Right lobe of liver (tissue), 6 donors: ENCODE measurements around the gene ATP6V0B. TPM values are rescaled to one million over a fixed set of nuclear protein-coding genes. Genes with fewer than 3 reads are reported as not detected.

Experiments used
- ATAC-seq, 4 donors: fragments of 200-7000 bp; cut with Tn5 transposase; one replicate each; pipeline ENCODE4 v1.9.1; 2020; ENCODE audit warnings: mild to moderate bottlenecking in 4 of 4, moderate library complexity in 4 of 4
- DNase-seq, 3 donors: peaks; one replicate each; pipeline ENCODE4 v3.0.0-alpha.2; 2020
- H3K27ac ChIP-seq, 3 donors: fragments of 200-600 bp; one replicate each; pipeline ENCODE4 v1.8.0; 2022
- H3K27me3 ChIP-seq, 2 donors: fragments of 200-600 bp; one replicate each; pipeline ENCODE4 v1.8.0; 2022
- H3K36me3 ChIP-seq, 4 donors: fragments of 200-600 bp; sonication (generic) in 1 of 4; one replicate each; pipeline versions ENCODE4 v1.5.1 to v1.8.0; 2017 to 2022; ENCODE audit warnings: control low read depth in 1 of 4
- H3K4me1 ChIP-seq, 4 donors: fragments of 200-600 bp; sonication (generic) in 1 of 4; one replicate each; pipeline versions ENCODE4 v1.5.1 to v1.8.0; 2017 to 2022; ENCODE audit warnings: control low read depth in 1 of 4
- H3K4me3 ChIP-seq, 3 donors: fragments of 200-600 bp; one replicate each; pipeline ENCODE4 v1.8.0; 2022
- H3K9me3 ChIP-seq, 4 donors: fragments of 200-600 bp; sonication (generic) in 1 of 4; one replicate each; pipeline versions ENCODE4 v1.5.1 to v1.8.0; 2017 to 2022; ENCODE audit warnings: control low read depth in 1 of 4
- POLR2A ChIP-seq: fragments of 450-650 bp; IDR thresholded peaks from one replicate; pipeline ENCODE4 v1.6.1; 2017; ENCODE audit warnings: antibody characterized with exemption, mild to moderate bottlenecking
- WGBS: methylation state at CpG from one replicate; pipeline ENCODE4 v1.1.6; 2018; ENCODE audit warnings: low coverage, low lambda C conversion rate; ENCODE audit not compliant: insufficient coverage; ENCODE audit errors: missing lambda C conversion rate; 5-methylcytosine and 5-hydroxymethylcytosine counted together
- intact Hi-C, 2 donors: fragments of 100-400 bp; cut with DNase I; formaldehyde crosslinking; loops; one replicate each; pipeline versions ENCODE4 v1.11.2 to v1.14.1; 2022
- total RNA-seq, 6 experiments: library from RNA; depleted of rRNA in 2 of 6; stranded (reverse); fragments of >200 nt in 2 of 6; fragmentation: NEBNext Ultra II Directional in 3 of 6; extraction: Animal tissue kit (Norgen Biotek cat#: 25700) in 3 of 6; gene quantifications; one replicate each; pipeline versions ENCODE4 v1.1.0 to v1.2.4, GENCODE V29; 2016 to 2023
- TF ChIP-seq, protein P1 (sequence below), 4 donors: fragments of 200-600 bp in 3 of 4; fragments of 450-650 bp in 1 of 4; IDR thresholded peaks; one replicate each; pipeline versions ENCODE4 v1.5.1 to v1.8.0; 2016 to 2022; ENCODE audit warnings: antibody characterized with exemption in 4 of 4, mild to moderate bottlenecking in 2 of 4
- donor health status: DM: no; HTN: yes; CAD: no.
- donor health status: DM: no; HTN: no; CAD: no.
- donor health status: DM: no; HTN: no; CAD: no.
- donor health status: DM: no; HTN: yes; CAD: no.
- donor health status: DM: no; HTN: yes; CAD: no.

ATP6V0B gene
- total RNA-seq, 6 experiments from 2014 or later: 64.4 to 142 (median 76.9) TPM

GRCh38 chr1:43979261-43979527 lies 4.4 kb downstream of the ATP6V0B start:
- no CpG with 5 or more reads among the region's 45 CpGs for WGBS
- peaks cover 0 to 14% (median 5%) of the 10 kb centered on the region in 4 donors for H3K36me3 ChIP-seq
- intact Hi-C loops: no loop called here
- no peak overlapping the region for H3K27ac ChIP-seq
- peak overlapping the region; percentile 70 to 71 (median 70) for H3K4me3 ChIP-seq
- peaks cover 0 to 39% (median 13%) of the 10 kb centered on the region in 4 donors for H3K4me1 ChIP-seq
- ATAC-seq (no peak), DNase-seq (no peak)
- no peaks in the 10 kb centered on the region for H3K9me3 ChIP-seq
- no peaks in the 10 kb centered on the region for H3K27me3 ChIP-seq
- TF ChIP-seq, protein P1, sequence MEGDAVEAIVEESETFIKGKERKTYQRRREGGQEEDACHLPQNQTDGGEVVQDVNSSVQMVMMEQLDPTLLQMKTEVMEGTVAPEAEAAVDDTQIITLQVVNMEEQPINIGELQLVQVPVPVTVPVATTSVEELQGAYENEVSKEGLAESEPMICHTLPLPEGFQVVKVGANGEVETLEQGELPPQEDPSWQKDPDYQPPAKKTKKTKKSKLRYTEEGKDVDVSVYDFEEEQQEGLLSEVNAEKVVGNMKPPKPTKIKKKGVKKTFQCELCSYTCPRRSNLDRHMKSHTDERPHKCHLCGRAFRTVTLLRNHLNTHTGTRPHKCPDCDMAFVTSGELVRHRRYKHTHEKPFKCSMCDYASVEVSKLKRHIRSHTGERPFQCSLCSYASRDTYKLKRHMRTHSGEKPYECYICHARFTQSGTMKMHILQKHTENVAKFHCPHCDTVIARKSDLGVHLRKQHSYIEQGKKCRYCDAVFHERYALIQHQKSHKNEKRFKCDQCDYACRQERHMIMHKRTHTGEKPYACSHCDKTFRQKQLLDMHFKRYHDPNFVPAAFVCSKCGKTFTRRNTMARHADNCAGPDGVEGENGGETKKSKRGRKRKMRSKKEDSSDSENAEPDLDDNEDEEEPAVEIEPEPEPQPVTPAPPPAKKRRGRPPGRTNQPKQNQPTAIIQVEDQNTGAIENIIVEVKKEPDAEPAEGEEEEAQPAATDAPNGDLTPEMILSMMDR (IDR thresholded peaks at IDR 0.05): no peak
- no peak for TF ChIP-seq POLR2A

- no peak for TF ChIP-seq POLR2A
- TF ChIP-seq, protein P1 (IDR thresholded peaks at IDR 0.05): no peak
- no peaks in the 10 kb centered on the region for H3K27me3 ChIP-seq
- intact Hi-C loops: no loop called here
- peaks cover 0 to 39% (median 13%) of the 10 kb centered on the region in 4 donors for H3K4me1 ChIP-seq
- WGBS: no CpG with 5 or more reads among the region's 45 CpGs
- no peaks in the 10 kb centered on the region for H3K9me3 ChIP-seq
- peaks cover 0 to 14% (median 5%) of the 10 kb centered on the region in 4 donors for H3K36me3 ChIP-seq
- DNase-seq (peak in 2 of 3 donors; percentile 61 to 67), ATAC-seq (peak in 3 of 4 donors; percentile 14 to 34 (median 28))
- H3K27ac ChIP-seq: peak overlapping the region in 1 of 3 donors; percentile 6
- peak overlapping the region; percentile 70 to 71 (median 70) for H3K4me3 ChIP-seq
These were observed 4.9 kb downstream of the ATP6V0B start for GRCh38 chr1:43979528-43980254.

DNA sequence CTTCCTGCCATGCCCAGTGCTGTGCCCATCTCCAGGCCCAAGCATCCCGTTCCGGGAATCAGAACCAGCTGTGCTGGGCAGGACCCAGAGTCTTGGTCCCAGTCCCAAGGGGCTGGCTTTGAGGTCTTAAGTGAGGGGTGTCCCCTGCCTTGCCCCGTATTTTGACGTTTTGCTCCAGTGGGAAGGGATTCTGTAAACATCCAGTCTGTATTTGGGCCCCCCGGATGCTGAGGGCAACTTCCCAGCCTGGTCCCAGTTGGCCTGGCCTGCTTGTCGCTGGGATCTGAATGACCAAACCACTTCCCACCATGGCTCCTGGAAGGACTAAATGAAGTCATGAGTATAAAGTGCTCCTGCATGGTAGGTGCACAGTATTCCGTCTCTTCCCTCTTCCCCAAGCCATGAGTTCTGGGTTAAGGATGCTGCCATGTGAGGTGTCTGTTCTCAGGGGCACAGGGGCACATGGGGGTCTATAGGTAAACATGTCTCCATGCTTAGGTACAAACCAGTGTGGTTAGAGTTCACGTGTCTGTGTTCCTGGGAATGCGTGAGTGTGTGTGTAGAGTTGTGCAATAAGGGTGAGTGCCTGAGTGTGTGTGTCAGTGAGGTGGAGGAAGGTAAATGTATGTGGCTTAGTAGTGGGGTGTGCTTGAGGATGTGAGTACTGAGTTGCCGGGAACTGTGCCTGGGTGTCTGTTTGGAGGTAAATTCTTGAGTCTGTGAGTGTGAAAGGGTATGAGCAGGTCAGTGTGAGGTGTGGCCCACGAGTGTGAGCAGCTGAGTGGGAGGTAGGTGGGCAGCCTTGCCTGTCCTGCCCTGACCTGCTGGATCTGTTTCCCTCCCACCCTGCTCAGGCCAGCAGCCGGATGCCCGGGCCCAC lies 5.7 kb downstream of the ATP6V0B start:
- peaks cover 0 to 14% (median 5%) of the 10 kb centered on the region in 4 donors for H3K36me3 ChIP-seq
- TF ChIP-seq, protein P1 (IDR thresholded peaks at IDR 0.05): no peak
- no peak for TF ChIP-seq POLR2A
- 41% methylated on average over 3 of the region's 13 CpGs for WGBS

DNA sequence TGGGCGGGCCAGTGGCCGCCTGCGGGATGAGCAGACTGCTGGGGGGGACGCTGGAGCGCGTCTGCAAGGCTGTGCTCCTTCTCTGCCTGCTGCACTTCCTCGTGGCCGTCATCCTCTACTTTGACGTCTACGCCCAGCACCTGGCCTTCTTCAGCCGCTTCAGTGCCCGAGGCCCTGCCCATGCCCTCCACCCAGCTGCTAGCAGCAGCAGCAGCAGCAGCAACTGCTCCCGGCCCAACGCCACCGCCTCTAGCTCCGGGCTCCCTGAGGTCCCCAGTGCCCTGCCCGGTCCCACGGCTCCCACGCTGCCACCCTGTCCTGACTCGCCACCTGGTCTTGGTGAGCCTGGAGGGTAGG lies 6.4 kb downstream of the ATP6V0B start:
- DNase-seq (no peak), ATAC-seq (no peak)
- no peaks in the 10 kb centered on the region for H3K27me3 ChIP-seq
- H3K4me1 ChIP-seq: peaks cover 0 to 32% (median 10%) of the 10 kb centered on the region in 4 donors
- H3K27ac ChIP-seq: no peak overlapping the region
- intact Hi-C loops: no loop called here
- H3K9me3 ChIP-seq: no peaks in the 10 kb centered on the region
- no peak overlapping the region for H3K4me3 ChIP-seq
- no peak for TF ChIP-seq POLR2A
- TF ChIP-seq, protein P1 (IDR thresholded peaks at IDR 0.05): no peak
- peaks cover 0 to 14% (median 5%) of the 10 kb centered on the region in 4 donors for H3K36me3 ChIP-seq
- 85% methylated on average over 7 of the region's 20 CpGs for WGBS

More for the DNA sequence above, 5.7 kb downstream of the ATP6V0B start:
- DNase-seq (peak in 1 of 3 donors; percentile 49), ATAC-seq (peak in 1 of 4 donors; percentile 7)
- Histone ChIP-seq H3K4me1 (peaks cover 0 to 38% (median 13%) of the 10 kb centered on the region in 4 donors), H3K27me3 (no peaks in the 10 kb centered on the region), H3K9me3 (no peaks in the 10 kb centered on the region), H3K27ac (no peak overlapping the region), H3K4me3 (peak overlapping the region; percentile 70 to 71 (median 70))
- intact Hi-C loops: no loop called here
